ENCODE results near the gene HHIPL1.

HHIPL1 gene

DNA sequence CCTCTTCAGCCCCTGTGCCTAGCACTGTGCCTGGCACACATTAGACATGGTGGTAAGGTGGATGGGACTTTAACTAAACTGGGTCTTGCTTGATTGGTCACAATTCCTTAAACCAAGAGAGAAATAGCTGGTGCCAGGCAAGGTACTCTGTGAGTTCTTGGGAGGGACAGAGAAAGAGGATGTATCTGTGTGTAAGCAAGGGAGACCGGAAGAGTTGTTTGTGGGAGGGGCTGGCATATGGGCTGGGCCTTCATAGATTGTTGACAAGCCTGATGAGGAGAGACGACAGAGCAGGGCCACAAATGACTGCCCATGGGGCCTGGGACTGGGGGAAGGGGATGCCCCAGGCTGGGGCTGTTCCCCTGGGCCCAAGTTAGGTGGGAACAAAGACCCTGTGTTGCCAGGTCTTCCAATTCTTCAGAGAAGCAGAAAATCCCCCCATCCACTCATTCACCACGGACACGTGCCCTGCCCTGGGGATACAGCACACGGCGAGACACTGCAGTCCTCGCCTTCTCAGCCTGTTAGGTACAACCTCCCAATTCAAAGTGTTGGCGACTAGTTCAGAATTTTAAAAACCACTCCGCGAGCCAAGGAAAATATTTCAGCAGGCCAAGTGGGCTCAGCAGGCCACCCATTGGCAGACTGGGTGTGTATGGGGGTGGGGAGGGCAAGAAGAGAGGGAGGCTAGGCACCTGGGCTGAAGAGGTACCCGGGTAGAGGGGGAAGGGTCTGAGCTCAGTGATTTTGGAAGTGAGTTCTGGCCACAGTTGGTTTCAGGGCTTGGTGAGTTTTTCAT, 27.8 kb downstream of the HHIPL1 start:
- no peak for TF ChIP-seq SPI1 (IDR thresholded peaks at IDR 0.05; ENCODE audit: borderline replicate concordance, low read depth)
- no peak for TF ChIP-seq GABPA (IDR thresholded peaks at IDR 0.05; ENCODE audit: low read depth)
- no peak for TF ChIP-seq REST (IDR thresholded peaks at IDR 0.05; ENCODE audit: insufficient replicate concordance, low read depth)
- TF ChIP-seq, protein P1, sequence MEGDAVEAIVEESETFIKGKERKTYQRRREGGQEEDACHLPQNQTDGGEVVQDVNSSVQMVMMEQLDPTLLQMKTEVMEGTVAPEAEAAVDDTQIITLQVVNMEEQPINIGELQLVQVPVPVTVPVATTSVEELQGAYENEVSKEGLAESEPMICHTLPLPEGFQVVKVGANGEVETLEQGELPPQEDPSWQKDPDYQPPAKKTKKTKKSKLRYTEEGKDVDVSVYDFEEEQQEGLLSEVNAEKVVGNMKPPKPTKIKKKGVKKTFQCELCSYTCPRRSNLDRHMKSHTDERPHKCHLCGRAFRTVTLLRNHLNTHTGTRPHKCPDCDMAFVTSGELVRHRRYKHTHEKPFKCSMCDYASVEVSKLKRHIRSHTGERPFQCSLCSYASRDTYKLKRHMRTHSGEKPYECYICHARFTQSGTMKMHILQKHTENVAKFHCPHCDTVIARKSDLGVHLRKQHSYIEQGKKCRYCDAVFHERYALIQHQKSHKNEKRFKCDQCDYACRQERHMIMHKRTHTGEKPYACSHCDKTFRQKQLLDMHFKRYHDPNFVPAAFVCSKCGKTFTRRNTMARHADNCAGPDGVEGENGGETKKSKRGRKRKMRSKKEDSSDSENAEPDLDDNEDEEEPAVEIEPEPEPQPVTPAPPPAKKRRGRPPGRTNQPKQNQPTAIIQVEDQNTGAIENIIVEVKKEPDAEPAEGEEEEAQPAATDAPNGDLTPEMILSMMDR (IDR thresholded peaks at IDR 0.05; ENCODE audit: insufficient read depth, low read length) = no peak
- DNase-seq (ENCODE audit: low read depth in 1 of 2, low spot score in 1 of 2) = peak; percentile 11 to 65
- Histone ChIP-seq H3K27me3 (ENCODE audit: insufficient read depth, poor library complexity, severe bottlenecking) (no peaks in the 10 kb centered on the region), H3K4me3 (replicated peaks; ENCODE audit: insufficient read depth, low read length) (no peak overlapping the region), H3K27ac (replicated peaks) (no peak overlapping the region)

DNA sequence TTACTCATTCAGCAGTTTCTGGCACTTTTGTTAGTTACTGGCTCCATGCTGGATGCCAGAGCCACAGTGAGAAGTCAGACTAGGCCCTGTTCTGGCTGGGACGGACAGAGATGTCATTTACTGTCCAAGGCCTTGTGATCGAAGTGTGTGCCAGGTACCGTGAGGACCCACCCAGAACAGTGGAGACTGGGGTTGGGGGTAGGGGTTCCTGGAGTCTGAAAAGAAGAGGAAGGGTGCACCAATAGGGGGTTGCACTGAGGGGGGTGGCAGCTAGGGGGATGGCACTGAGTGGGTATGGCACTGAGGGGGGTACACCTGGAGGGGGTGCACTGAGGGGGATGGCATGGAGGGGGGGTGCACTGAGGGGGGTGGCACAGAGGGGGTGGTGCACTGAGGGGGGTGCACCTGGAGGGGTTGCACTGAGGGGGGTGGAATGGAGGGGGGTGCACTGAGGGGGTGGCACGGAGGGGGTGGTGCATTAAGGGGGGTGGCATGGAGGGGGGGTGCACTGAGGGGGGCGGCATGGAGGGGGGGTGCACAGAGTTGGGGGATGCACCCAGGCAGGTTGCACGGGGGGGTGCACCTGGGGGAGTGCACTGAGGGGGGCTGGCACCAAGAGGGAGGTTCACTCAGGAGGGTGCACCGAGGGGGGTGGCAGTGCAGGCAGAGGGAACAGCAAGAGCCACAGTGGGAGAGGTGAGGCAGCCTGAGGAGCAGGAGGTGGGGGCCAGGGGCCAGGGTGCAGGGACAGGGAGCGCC, 28.6 kb downstream of the HHIPL1 start:
- Histone ChIP-seq H3K27ac (replicated peaks) (no peak overlapping the region), H3K4me3 (replicated peaks; ENCODE audit: insufficient read depth, low read length) (no peak overlapping the region), H3K27me3 (ENCODE audit: insufficient read depth, poor library complexity, severe bottlenecking) (no peaks in the 10 kb centered on the region)
- DNase-seq (ENCODE audit: low read depth in 1 of 2, low spot score in 1 of 2) = no peak
- no peak for TF ChIP-seq REST (IDR thresholded peaks at IDR 0.05; ENCODE audit: insufficient replicate concordance, low read depth)
- no peak for TF ChIP-seq POLR2AphosphoS5 (IDR thresholded peaks at IDR 0.05; ENCODE audit: low read depth)
- TF ChIP-seq GABPA (IDR thresholded peaks at IDR 0.05; ENCODE audit: low read depth) = no peak
- TF ChIP-seq SPI1 (IDR thresholded peaks at IDR 0.05; ENCODE audit: borderline replicate concordance, low read depth) = no peak
- TF ChIP-seq, protein P1 (IDR thresholded peaks at IDR 0.05; ENCODE audit: insufficient read depth, low read length) = no peak

DNA sequence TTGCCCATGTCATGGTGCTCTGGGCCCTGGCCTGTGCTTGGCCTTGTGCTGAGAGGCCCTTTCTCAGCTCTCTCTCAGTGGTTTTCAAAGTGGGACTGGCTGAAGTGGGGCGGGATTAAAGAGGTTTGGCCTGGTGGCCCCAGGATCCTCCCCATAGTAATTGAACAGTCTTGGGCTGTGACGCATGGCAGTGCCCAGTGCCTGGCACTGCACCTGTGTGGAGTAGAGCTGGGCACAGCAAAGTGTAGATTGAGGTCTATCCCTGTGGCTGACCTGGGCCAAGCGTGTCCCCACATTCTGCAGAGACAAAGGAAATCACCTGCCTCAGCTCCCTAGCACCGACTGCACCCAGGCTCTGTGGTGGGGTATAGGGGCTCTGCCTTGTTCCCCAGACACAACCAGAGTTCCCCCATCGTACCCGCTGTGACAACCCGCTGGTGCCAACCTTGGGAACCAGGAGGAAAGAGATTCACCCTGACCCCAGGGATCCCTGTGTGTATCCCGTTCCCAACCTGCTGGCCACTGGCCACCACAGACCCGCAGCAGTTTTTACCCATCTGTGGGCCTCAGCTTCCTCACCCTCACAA, 29.2 kb downstream of the HHIPL1 start:
- H3K4me3 ChIP-seq (replicated peaks; ENCODE audit: insufficient read depth, low read length) = no peak overlapping the region
- H3K27me3 ChIP-seq (ENCODE audit: insufficient read depth, poor library complexity, severe bottlenecking) = no peaks in the 10 kb centered on the region
- no peak for DNase-seq (ENCODE audit: low read depth in 1 of 2, low spot score in 1 of 2)
- no peak overlapping the region for H3K27ac ChIP-seq (replicated peaks)
- TF ChIP-seq GABPA (IDR thresholded peaks at IDR 0.05; ENCODE audit: low read depth) = no peak
- TF ChIP-seq, protein P1 (IDR thresholded peaks at IDR 0.05; ENCODE audit: insufficient read depth, low read length) = no peak
- TF ChIP-seq POLR2AphosphoS5 (IDR thresholded peaks at IDR 0.05; ENCODE audit: low read depth) = no peak
- TF ChIP-seq SPI1 (IDR thresholded peaks at IDR 0.05; ENCODE audit: borderline replicate concordance, low read depth) = no peak
- no peak for TF ChIP-seq REST (IDR thresholded peaks at IDR 0.05; ENCODE audit: insufficient replicate concordance, low read depth)
